IMR-90 (cell line): ENCODE results near the gene RCBTB1. TPM values are rescaled to one million over a fixed set of nuclear protein-coding genes. Genes with fewer than 3 reads are reported as not detected.

Experiments used
- ATAC-seq: fragments of 200-7000 bp; cut with Tn5 transposase; 2 replicates; pipeline ENCODE4 v1.9.1; 2020; ENCODE audit warnings: low read depth, mild to moderate bottlenecking, moderate library complexity
- BruUV-seq: library from RNA; stranded (reverse); fragments of 400-500 nt; replicated peaks from 2 replicates; lab custom pipeline; 2021; lab: Mats Ljungman, UMichigan
- CTCF ChIA-PET: fragments of 300-600 bp; formaldehyde crosslinking; extraction: SDS; loops from one replicate; lab custom pipeline; 2021; ENCODE audit warnings: antibody characterized with exemption; lab: Yijun Ruan, JAX
- POLR2A ChIA-PET: fragments of 300-600 bp; sonication (Branson Sonifier 250); formaldehyde crosslinking; loops from one replicate; lab custom pipeline; 2022; ENCODE audit warnings: antibody characterized with exemption; ENCODE audit not compliant: unreplicated experiment; lab: Charles Lee
- DNase-seq: peaks from one replicate; pipeline ENCODE4 v3.0.0; 2013
- H2AFZ ChIP-seq: replicated peaks from 2 replicates; pipeline ENCODE3; 2013; ENCODE audit warnings: low read length, mild to moderate bottlenecking; ENCODE audit not compliant: poor library complexity
- H2AK5ac ChIP-seq: 2 replicates; pipeline ENCODE4 v1.6.1; 2013; ENCODE audit warnings: low read depth, low read length, inconsistent platforms
- H2AK9ac ChIP-seq: replicated peaks from 2 replicates; pipeline ENCODE3; 2013; ENCODE audit warnings: mild to moderate bottlenecking, low read depth, low read length, moderate library complexity; ENCODE audit not compliant: poor library complexity
- H2BK120ac ChIP-seq: 2 replicates; pipeline ENCODE4 v1.6.1; 2013; ENCODE audit warnings: low read depth, low read length, inconsistent platforms
- H2BK15ac ChIP-seq: 3 replicates; pipeline ENCODE4 v1.6.1; 2013; ENCODE audit warnings: low read depth, low read length, inconsistent platforms
- H2BK20ac ChIP-seq: 2 replicates; pipeline ENCODE4 v1.6.1; 2013; ENCODE audit warnings: low read depth, mild to moderate bottlenecking, inconsistent platforms, low read length, moderate library complexity
- H2BK5ac ChIP-seq: 2 replicates; pipeline ENCODE4 v1.6.1; 2013; ENCODE audit warnings: mild to moderate bottlenecking, low read depth, low read length, inconsistent platforms; ENCODE audit not compliant: poor library complexity, severe bottlenecking
- H3K14ac ChIP-seq: replicated peaks from 2 replicates; pipeline ENCODE4 v1.6.1; 2013; ENCODE audit warnings: low read depth, low read length, inconsistent platforms
- H3K18ac ChIP-seq: 2 replicates; pipeline ENCODE4 v1.6.1; 2013; ENCODE audit warnings: low read depth, low read length, control low read depth
- H3K23ac ChIP-seq: 2 replicates; pipeline ENCODE4 v1.6.1; 2013; ENCODE audit warnings: low read depth, low read length, inconsistent platforms
- H3K27ac ChIP-seq: 2 replicates; pipeline ENCODE4 v1.5.1; 2013; ENCODE audit warnings: mild to moderate bottlenecking, control low read depth, low read length; ENCODE audit not compliant: insufficient read depth
- H3K27me3 ChIP-seq: 2 replicates; pipeline ENCODE4 v1.6.1; 2013; ENCODE audit warnings: low read length; ENCODE audit not compliant: control insufficient read depth, insufficient read depth
- H3K36me3 ChIP-seq: 2 replicates; pipeline ENCODE4 v1.6.1; 2013; ENCODE audit warnings: low read length, mixed read lengths; ENCODE audit not compliant: control insufficient read depth, insufficient read depth
- H3K4ac ChIP-seq: 2 replicates; pipeline ENCODE4 v1.6.1; 2013; ENCODE audit warnings: low read depth, low read length, inconsistent platforms
- H3K4me1 ChIP-seq: 2 replicates; pipeline ENCODE4 v1.6.1; 2013; ENCODE audit warnings: low read length, mixed read lengths; ENCODE audit not compliant: control insufficient read depth, insufficient read depth
- H3K4me2 ChIP-seq: 2 replicates; pipeline ENCODE4 v1.6.1; 2013; ENCODE audit warnings: low read depth, mild to moderate bottlenecking, control low read depth, low read length, moderate library complexity
- H3K4me3 ChIP-seq: 2 replicates; pipeline ENCODE4 v1.5.1; 2013; ENCODE audit warnings: low read depth, mild to moderate bottlenecking, control low read depth, low read length, moderate library complexity; ENCODE audit not compliant: insufficient read depth
- H3K56ac ChIP-seq: 2 replicates; pipeline ENCODE4 v1.6.1; 2013; ENCODE audit warnings: low read length, inconsistent platforms; ENCODE audit not compliant: insufficient read depth; ENCODE audit errors: extremely low read depth
- H3K79me1 ChIP-seq, 2 experiments: 2 replicates each; pipeline ENCODE4 v1.6.1; 2013; ENCODE audit warnings: low read length in 2 of 2, inconsistent platforms in 1 of 2, low read depth in 1 of 2
- H3K9ac ChIP-seq: 2 replicates; pipeline ENCODE4 v1.6.1; 2013; ENCODE audit warnings: low read depth, low read length, control low read depth
- H3K9me1 ChIP-seq: 2 replicates; pipeline ENCODE4 v1.6.1; 2013; ENCODE audit warnings: low read length, inconsistent platforms; ENCODE audit not compliant: insufficient read depth
- H3K9me3 ChIP-seq: 2 replicates; pipeline ENCODE4 v1.6.1; 2013; ENCODE audit warnings: low read length; ENCODE audit not compliant: control insufficient read depth, insufficient read depth
- H4K20me1 ChIP-seq: 2 replicates; pipeline ENCODE4 v1.6.1; 2013; ENCODE audit warnings: low read length, inconsistent platforms; ENCODE audit not compliant: insufficient read depth
- H4K5ac ChIP-seq: 2 replicates; pipeline ENCODE4 v1.6.1; 2013; ENCODE audit warnings: mild to moderate bottlenecking, low read depth, low read length, control low read depth
- H4K8ac ChIP-seq, 2 experiments: 2 replicates each; pipeline ENCODE4 v1.6.1; 2013; ENCODE audit warnings: low read depth in 2 of 2, low read length in 2 of 2, control low read depth in 1 of 2, inconsistent platforms in 1 of 2
- H4K91ac ChIP-seq: 2 replicates; pipeline ENCODE4 v1.6.1; 2013; ENCODE audit warnings: low read depth, low read length, inconsistent platforms; ENCODE audit not compliant: insufficient read depth
- ELK1 ChIP-seq: fragments of 150-350 bp; IDR thresholded peaks from 2 replicates; pipeline ENCODE4 v1.6.1; 2016; ENCODE audit warnings: low read depth, mild to moderate bottlenecking, low read length, moderate library complexity, borderline replicate concordance
- MAFK ChIP-seq: IDR thresholded peaks from 2 replicates; pipeline ENCODE4 v1.6.1; 2012; ENCODE audit warnings: low read depth, low read length, improper control_type of control experiment
- MXI1 ChIP-seq: IDR thresholded peaks from 2 replicates; pipeline ENCODE4 v1.6.1; 2012; ENCODE audit warnings: low read depth, mild to moderate bottlenecking, low read length, moderate library complexity, borderline replicate concordance
- SMC3 ChIP-seq: fragments of 150-350 bp; IDR thresholded peaks from 2 replicates; pipeline ENCODE4 v1.6.1; 2016; ENCODE audit warnings: low read depth, mild to moderate bottlenecking, antibody characterized with exemption, low read length, moderate library complexity
- USF2 ChIP-seq: fragments of 150-350 bp; IDR thresholded peaks from 2 replicates; pipeline ENCODE4 v1.6.1; 2017; ENCODE audit warnings: mild to moderate bottlenecking, antibody characterized with exemption, low read length, low read depth
- WGBS, 2 experiments: methylation state at CpG; one replicate each; pipeline versions ENCODE4 v1.1.5 to v1.1.7; 2013; ENCODE audit warnings: missing lambda C conversion rate in 2 of 2; ENCODE audit not compliant: insufficient read length in 1 of 2; ENCODE audit errors: extremely low coverage in 2 of 2; 5-methylcytosine and 5-hydroxymethylcytosine counted together
- dilution Hi-C: fragments of 300-500 bp; cut with HindIII; formaldehyde crosslinking; loops from one replicate; pipeline ENCODE4 v1.14.3; 2018; ENCODE audit warnings: low sequenced_read_pairs; ENCODE audit not compliant: unreplicated experiment
- in situ Hi-C: fragments of 300-500 bp; cut with MboI; formaldehyde crosslinking; loops from 3 replicates; pipeline ENCODE4 v1.14.3; 2019; ENCODE audit warnings: low sequenced_read_pairs, inconsistent platforms, mixed read lengths
- intact Hi-C: fragments of 100-400 bp; cut with micrococcal nuclease; formaldehyde crosslinking; loops from 2 replicates; pipeline ENCODE4 v1.10.0; 2022
- polyA plus RNA-seq, 3 experiments: library from polyadenylated mRNA; depleted of rRNA; stranded (reverse); fragments of >200 nt; gene quantifications; 2 replicates each; pipeline ENCODE4 v1.2.3, GENCODE V29; 2012; ENCODE audit warnings: low replicate concordance in 1 of 3
- total RNA-seq: library from RNA; depleted of rRNA; stranded (reverse); fragments of >200 nt; gene quantifications from 2 replicates; pipeline ENCODE4 v1.2.3, GENCODE V29; 2012

The RCBTB1 gene
- total and polyA plus RNA-seq, 2 of the 4 experiments (the other 2 are of a cell fraction): 11.3 to 11.6 TPM

GRCh38 chr13:49620170-49620621 is 34.8 kb upstream of the RCBTB1 start (continued):
- no peak for TF ChIP-seq USF2
- no peak for TF ChIP-seq SMC3
- no peak for TF ChIP-seq MXI1

- H2AFZ ChIP-seq: no peak overlapping the region
Measured at GRCh38 chr13:49616676-49617065, 31.3 kb upstream of the RCBTB1 start.

More at GRCh38 chr13:49616676-49617065, 31.3 kb upstream of the RCBTB1 start:
- no peak overlapping the region for H3K56ac ChIP-seq
- no peak overlapping the region for H2BK15ac ChIP-seq
- in situ Hi-C loops: no loop called here
- no peak overlapping the region; the same call in 1 of the 2 replicates for H3K4me2 ChIP-seq
- no peak overlapping the region for H3K4ac ChIP-seq
- H2BK20ac ChIP-seq: no peak overlapping the region
- no peak overlapping the region for H3K14ac ChIP-seq
- H2AK5ac ChIP-seq: no peak overlapping the region
- no peaks in the 10 kb centered on the region for H3K9me3 ChIP-seq
- no peaks in the 10 kb centered on the region for H3K79me1 ChIP-seq
- no peaks in the 10 kb centered on the region for H4K20me1 ChIP-seq
- no peak overlapping the region for H3K9ac ChIP-seq
- ChIA-PET POLR2A (no interaction called here), CTCF (interaction anchor here (0.9 kb wide), 1 partner anchor 10 kb away, joined by 3 read pairs; no protein-coding TSS in a partner anchor)
- peaks cover 4% of the 10 kb centered on the region; the same call in 1 of the 2 replicates for H3K9me1 ChIP-seq
- no peak overlapping the region for H3K4me3 ChIP-seq
- no CpG with 5 or more reads among the region's 3 CpGs for WGBS, 2 experiments
- H4K91ac ChIP-seq: no peak overlapping the region
- H3K36me3 ChIP-seq: no peaks in the 10 kb centered on the region
- H3K23ac ChIP-seq: no peak overlapping the region
- no peaks in the 10 kb centered on the region for H3K27me3 ChIP-seq
- H2AK9ac ChIP-seq: no peak overlapping the region
- H2BK5ac ChIP-seq: no peak overlapping the region
- BruUV-seq: no TSS peak
- dilution Hi-C loops: no loop called here
- no peak overlapping the region for H4K8ac ChIP-seq
- H3K27ac ChIP-seq: peak overlapping the region; percentile 72; the same call in 1 of the 2 replicates
- no peak for DNase-seq
- H2BK120ac ChIP-seq: no peak overlapping the region
- TF ChIP-seq MXI1 (no peak), ELK1 (no peak), MAFK (no peak)
- ATAC-seq: peak; percentile 46
- intact Hi-C loops: no loop called here
- H3K18ac ChIP-seq: no peak overlapping the region; the same call in 1 of the 2 replicates
- H4K5ac ChIP-seq: no peak overlapping the region
- peaks cover 9% of the 10 kb centered on the region; the same call in 1 of the 2 replicates for H3K4me1 ChIP-seq
